RWPE1 (cell line): ENCODE results near the gene ATXN7.

Experiments
- CTCF ChIA-PET: fragments of 350-600 bp; sonication (Branson Sonifier 250); formaldehyde crosslinking; extraction: SDS; loops from one replicate; lab custom pipeline; 2021; lab: Yijun Ruan, JAX
- POLR2A ChIA-PET: fragments of 400-600 bp; formaldehyde crosslinking; extraction: SDS; loops from one replicate; lab custom pipeline; 2020; ENCODE audit warnings: antibody characterized with exemption; ENCODE audit not compliant: low non-redundant PET; lab: Yijun Ruan, JAX
- DNase-seq: peaks from one replicate; pipeline ENCODE4 v3.0.0; 2012; ENCODE audit warnings: low spot score
- H3K27ac ChIP-seq: fragments of 450-650 bp; 2 replicates; pipeline ENCODE4 v1.5.1; 2017
- TF ChIP-seq, protein P1 (sequence below): fragments of 450-650 bp; conservative IDR thresholded peaks from 2 replicates; pipeline ENCODE4 v1.5.1; 2017; ENCODE audit warnings: low read depth, mild to moderate bottlenecking

ATXN7 gene

DNA sequence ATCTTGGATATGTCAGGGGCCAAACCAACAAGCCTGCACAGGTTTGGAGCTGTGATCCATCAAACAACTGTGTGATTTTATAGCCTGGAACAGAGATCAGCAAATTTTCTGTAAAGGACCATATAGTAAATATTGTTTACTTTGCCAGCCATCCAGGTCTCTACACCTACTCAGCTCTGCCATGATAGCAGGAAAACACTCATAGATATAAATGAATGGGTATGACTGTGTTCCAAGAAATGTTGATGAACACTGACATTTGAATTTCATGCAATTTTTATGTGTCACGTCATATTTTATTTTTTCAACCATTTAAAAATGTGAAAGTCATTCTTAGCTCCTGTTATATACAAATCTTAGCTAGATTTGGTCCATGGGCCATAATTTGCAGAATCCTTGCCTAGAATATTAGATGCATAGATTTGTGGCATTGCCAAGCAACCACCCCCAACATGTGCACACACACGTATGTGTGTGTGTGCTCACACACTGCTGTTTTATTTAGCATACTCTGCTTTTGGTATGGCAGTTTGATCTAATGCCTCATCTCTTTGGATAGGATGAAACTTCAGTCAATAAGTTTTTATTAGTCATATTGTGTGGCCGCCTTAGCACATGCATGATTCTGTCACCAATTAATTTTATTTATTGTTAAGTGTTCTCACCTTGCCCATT, 6.4 kb downstream of the ATXN7 start:
- DNase-seq: no peak
- no peak overlapping the region for H3K27ac ChIP-seq
- POLR2A ChIA-PET: no interaction called here
- CTCF ChIA-PET: interaction anchor here (0.9 kb wide), 1 partner anchor 42 kb away, joined by 3 read pairs; the partner anchor contains the start of gene SCAANT1
- TF ChIP-seq, protein P1, sequence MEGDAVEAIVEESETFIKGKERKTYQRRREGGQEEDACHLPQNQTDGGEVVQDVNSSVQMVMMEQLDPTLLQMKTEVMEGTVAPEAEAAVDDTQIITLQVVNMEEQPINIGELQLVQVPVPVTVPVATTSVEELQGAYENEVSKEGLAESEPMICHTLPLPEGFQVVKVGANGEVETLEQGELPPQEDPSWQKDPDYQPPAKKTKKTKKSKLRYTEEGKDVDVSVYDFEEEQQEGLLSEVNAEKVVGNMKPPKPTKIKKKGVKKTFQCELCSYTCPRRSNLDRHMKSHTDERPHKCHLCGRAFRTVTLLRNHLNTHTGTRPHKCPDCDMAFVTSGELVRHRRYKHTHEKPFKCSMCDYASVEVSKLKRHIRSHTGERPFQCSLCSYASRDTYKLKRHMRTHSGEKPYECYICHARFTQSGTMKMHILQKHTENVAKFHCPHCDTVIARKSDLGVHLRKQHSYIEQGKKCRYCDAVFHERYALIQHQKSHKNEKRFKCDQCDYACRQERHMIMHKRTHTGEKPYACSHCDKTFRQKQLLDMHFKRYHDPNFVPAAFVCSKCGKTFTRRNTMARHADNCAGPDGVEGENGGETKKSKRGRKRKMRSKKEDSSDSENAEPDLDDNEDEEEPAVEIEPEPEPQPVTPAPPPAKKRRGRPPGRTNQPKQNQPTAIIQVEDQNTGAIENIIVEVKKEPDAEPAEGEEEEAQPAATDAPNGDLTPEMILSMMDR: no peak

DNA sequence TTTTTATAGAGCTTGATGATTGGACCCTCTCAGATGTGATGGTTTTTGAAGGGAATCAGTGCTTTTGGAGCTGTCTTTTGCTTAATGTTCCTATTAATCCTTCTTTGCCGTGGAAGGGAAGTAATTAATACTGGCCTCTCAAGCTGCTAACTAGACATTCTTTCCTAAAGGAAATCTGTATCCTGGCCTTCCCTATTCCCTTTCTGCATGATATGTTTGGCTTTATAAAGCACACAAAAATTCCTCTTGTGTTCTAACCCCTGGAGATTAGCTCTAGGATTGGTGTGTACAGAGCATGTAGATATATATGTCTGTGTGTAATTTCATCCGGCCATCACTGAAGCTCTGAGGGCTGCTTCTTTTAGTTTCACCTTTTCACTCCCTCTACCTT, 6.9 kb downstream of the ATXN7 start:
- no peak for DNase-seq
- H3K27ac ChIP-seq: no peak overlapping the region
- TF ChIP-seq, protein P1: no peak
- POLR2A ChIA-PET: no interaction called here
- CTCF ChIA-PET: no interaction called here

DNA sequence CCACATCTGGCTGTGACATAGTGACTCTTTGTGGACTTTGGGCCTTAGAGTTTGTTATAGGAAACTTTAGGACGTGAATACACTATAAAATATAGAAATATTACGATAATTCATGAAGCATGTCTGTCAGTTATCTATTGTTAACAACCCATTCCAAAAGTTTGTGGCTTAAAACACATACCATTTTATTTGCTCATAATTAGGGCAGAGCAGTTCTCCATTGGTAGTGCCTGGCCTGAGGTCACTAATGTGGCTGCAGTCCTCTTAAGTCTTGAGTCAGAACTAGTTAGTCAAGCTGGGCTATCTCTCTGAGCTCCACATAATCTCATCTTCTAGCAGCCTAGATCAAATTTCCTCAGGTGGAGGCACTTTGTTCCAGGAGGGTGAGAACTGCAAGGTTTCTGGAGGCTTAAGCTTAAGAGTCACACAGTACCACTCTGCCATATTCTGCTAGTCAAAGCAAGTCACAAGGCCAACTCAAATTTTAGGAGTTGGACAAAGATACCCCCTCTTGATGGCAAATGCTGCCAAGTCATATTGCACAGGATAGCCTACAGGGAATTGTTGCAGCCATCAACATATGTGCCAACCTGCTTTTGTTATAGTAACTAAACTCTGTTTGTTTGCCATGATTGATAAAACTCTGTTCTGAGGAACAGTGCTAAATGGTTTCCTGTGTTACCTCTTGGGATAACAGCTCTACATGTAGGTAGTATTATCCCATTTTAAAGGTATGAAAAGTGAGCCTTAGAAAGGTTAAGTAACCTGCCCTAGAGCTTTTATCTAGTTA, 8.7 kb downstream of the ATXN7 start:
- DNase-seq: peak; percentile 49
- TF ChIP-seq, protein P1: no peak
- POLR2A ChIA-PET: no interaction called here
- CTCF ChIA-PET: no interaction called here
- H3K27ac ChIP-seq: no peak overlapping the region

DNA sequence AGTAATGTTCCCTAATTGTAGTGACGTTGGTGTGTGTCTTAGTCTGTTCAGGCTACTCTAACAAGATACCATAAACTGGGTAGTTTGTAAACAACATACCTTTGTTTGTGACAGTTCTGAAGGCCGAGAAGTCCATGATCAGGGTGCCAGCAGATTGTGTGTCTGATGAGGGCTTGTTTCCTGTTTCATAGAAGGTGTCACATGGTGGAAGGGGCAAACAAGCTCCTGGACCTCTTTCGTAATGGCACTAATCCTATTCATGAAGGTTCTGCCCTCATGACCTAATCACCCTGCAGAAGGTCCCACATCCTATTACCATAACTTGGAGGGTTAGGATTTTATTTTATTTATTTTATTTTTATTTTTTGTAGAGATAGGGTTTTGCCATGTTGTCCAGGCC, 11.1 kb downstream of the ATXN7 start:
- ChIA-PET POLR2A (no interaction called here), CTCF (no interaction called here)
- no peak for DNase-seq
- TF ChIP-seq, protein P1: no peak
- no peak overlapping the region for H3K27ac ChIP-seq

DNA sequence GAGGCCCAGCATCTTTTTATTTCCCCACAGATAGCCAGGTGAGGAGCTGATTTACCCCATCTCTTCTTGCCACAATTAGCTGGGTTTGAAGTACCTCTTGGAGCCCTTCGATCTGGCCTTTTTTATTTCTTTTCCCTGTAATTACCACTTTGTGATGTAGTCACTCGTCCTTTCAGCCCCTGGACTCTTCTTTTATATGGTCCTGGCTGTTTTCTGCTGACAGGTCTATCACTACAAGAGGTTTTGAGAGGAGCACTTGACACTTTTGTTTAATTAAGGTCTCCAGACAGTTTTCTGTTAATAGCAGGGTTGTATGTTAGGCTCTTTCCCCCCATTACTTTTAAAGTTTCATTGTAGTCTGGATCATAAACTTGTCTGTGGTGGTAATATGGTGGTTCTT, 11.8 kb downstream of the ATXN7 start:
- ChIA-PET CTCF (no interaction called here), POLR2A (no interaction called here)

DNA sequence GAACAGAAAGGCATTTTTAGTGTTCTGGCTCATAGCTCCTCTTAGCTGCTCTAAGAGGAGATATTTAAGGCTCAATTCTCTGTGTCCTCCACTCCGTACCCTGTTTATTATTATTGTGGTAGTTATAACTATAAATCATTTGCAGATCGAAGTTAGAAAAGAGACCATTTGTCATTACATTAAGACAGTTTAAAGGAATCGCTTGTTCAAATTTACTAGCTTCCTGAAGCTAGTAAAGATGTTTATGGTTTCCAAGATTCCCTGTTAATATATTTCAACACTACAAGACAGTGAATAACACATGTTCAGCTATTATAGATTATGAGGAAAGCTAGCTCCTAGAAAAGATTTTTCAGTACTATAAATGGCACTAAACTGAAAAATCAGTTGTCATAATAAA, 12.6 kb downstream of the ATXN7 start:
- H3K27ac ChIP-seq: no peak overlapping the region
- ChIA-PET POLR2A (no interaction called here), CTCF (interaction anchor here (0.6 kb wide), 1 partner anchor 197 kb away, joined by 4 read pairs; no protein-coding TSS in a partner anchor)
- TF ChIP-seq, protein P1: no peak
- no peak for DNase-seq

More for the DNA sequence above, 11.8 kb downstream of the ATXN7 start:
- TF ChIP-seq, protein P1: no peak
- no peak for DNase-seq
- no peak overlapping the region for H3K27ac ChIP-seq
